Measurements from ENCODE around the gene CDK12.
"Not testable (repeated sequence)": the region's sequence is repeated elsewhere in the genome, so short reads cannot be mapped to it uniquely, and the experiment has no call there.

DNA sequence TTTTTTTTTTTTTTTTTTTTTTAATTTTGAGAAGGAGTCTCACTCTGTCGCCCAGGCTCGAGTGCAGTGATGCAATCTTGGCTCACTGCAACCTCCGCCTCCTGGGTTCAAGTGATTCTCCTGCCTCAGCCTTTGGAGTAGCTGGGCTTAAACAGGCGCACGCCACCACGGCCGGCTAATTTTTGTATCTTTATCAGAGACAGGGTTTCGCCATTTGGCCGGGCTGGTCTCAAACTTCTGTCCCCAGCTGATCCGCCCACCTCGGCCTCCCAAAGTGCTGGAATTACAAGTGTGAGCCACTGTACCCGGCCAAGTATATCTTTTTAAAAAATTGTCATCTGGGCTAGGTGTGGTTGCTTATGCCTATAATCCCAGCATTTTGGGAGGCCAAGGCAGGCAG, 35.6 kb downstream of the CDK12 start:
- not testable (repeated sequence) for TF ChIP-seq EZH2phosphoT487 (IDR thresholded peaks at IDR 0.05; ENCODE audit: unreplicated experiment); CTCF (conservative IDR thresholded peaks at IDR 0.05; ENCODE audit: low read depth in 2 of 2); EZH2 (IDR thresholded peaks at IDR 0.05; ENCODE audit: low read depth, unreplicated experiment); POLR2AphosphoS5 (IDR thresholded peaks at IDR 0.05; ENCODE audit: low read depth); ETS1 (IDR thresholded peaks at IDR 0.05); ZNF331 (CRISPR knock-in tag; IDR thresholded peaks at IDR 0.05; ENCODE audit: low read depth); NANOG (IDR thresholded peaks at IDR 0.05; ENCODE audit: borderline replicate concordance); ZNF114 (CRISPR knock-in tag; IDR thresholded peaks at IDR 0.05); JUNB (IDR thresholded peaks at IDR 0.05; ENCODE audit: unreplicated experiment); CREB1 (CRISPR knock-in tag; IDR thresholded peaks at IDR 0.05; ENCODE audit: low read depth); STAT1 (IDR thresholded peaks at IDR 0.05; ENCODE audit: unreplicated experiment)
- TF ChIP-seq, protein P1, sequence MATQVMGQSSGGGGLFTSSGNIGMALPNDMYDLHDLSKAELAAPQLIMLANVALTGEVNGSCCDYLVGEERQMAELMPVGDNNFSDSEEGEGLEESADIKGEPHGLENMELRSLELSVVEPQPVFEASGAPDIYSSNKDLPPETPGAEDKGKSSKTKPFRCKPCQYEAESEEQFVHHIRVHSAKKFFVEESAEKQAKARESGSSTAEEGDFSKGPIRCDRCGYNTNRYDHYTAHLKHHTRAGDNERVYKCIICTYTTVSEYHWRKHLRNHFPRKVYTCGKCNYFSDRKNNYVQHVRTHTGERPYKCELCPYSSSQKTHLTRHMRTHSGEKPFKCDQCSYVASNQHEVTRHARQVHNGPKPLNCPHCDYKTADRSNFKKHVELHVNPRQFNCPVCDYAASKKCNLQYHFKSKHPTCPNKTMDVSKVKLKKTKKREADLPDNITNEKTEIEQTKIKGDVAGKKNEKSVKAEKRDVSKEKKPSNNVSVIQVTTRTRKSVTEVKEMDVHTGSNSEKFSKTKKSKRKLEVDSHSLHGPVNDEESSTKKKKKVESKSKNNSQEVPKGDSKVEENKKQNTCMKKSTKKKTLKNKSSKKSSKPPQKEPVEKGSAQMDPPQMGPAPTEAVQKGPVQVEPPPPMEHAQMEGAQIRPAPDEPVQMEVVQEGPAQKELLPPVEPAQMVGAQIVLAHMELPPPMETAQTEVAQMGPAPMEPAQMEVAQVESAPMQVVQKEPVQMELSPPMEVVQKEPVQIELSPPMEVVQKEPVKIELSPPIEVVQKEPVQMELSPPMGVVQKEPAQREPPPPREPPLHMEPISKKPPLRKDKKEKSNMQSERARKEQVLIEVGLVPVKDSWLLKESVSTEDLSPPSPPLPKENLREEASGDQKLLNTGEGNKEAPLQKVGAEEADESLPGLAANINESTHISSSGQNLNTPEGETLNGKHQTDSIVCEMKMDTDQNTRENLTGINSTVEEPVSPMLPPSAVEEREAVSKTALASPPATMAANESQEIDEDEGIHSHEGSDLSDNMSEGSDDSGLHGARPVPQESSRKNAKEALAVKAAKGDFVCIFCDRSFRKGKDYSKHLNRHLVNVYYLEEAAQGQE (IDR thresholded peaks at IDR 0.05; ENCODE audit: unreplicated experiment), result not testable (repeated sequence)
